T-cell (primary cell): Measurements from ENCODE around the gene PAH. TPM values are rescaled to one million over a fixed set of nuclear protein-coding genes. Genes with fewer than 3 reads are reported as not detected.

Experiments
- ATAC-seq, 4 experiments: fragments of 200-7000 bp in 3 of 4; fragments of 150-1000 bp in 1 of 4; cut with Tn5 transposase; replicated peaks in 1 of 4; 1 replicate in 3 of 4; 2 replicates in 1 of 4; pipeline ENCODE4 v1.10.0; 2021; ENCODE audit warnings: moderate library complexity in 3 of 4, mild to moderate bottlenecking in 2 of 4, moderate number of reproducible peaks in 1 of 4
- CTCF ChIA-PET, 2 donors: fragments of 300-600 bp; sonication (Branson Sonifier 250); formaldehyde crosslinking; loops; one replicate each; lab custom pipeline; 2022; ENCODE audit warnings: antibody characterized with exemption in 2 of 2; lab: Charles Lee
- POLR2A ChIA-PET, 2 donors: fragments of 300-600 bp; sonication (Branson Sonifier 250); formaldehyde crosslinking; loops; one replicate each; lab custom pipeline; 2022; ENCODE audit warnings: antibody characterized with exemption in 2 of 2; lab: Charles Lee
- DNase-seq, 35 experiments: peaks; one replicate each; pipeline versions ENCODE4 v3.0.0 to v3.0.0-alpha.2; 2013 to 2023
- H3K27ac ChIP-seq: one replicate; pipeline ENCODE4 v1.5.1; 2013; ENCODE audit warnings: low read length
- H3K27me3 ChIP-seq, 2 experiments: replicated peaks in 1 of 2; 1 replicate in 1 of 2; 2 replicates in 1 of 2; pipeline versions ENCODE4 v1.6.1 to v1.7.0; 2013; ENCODE audit warnings: low read length in 1 of 2, mixed read lengths in 1 of 2; ENCODE audit not compliant: control insufficient read depth in 2 of 2, insufficient read depth in 2 of 2; ENCODE audit errors: extremely low read depth in 1 of 2
- H3K36me3 ChIP-seq, 2 donors: 1 replicate in 1 of 2; 2 replicates in 1 of 2; pipeline versions ENCODE4 v1.6.1 to v1.7.0; 2013; ENCODE audit warnings: low read length in 1 of 2; ENCODE audit not compliant: control insufficient read depth in 2 of 2, insufficient read depth in 1 of 2; ENCODE audit errors: extremely low read depth in 1 of 2
- H3K4me1 ChIP-seq, 2 experiments: 1 replicate in 1 of 2; 2 replicates in 1 of 2; pipeline versions ENCODE4 v1.6.1 to v1.7.0; 2013; ENCODE audit warnings: low read length in 2 of 2, mixed read lengths in 1 of 2; ENCODE audit not compliant: insufficient read depth in 2 of 2, control insufficient read depth in 1 of 2; ENCODE audit errors: extremely low read depth in 1 of 2
- H3K4me3 ChIP-seq, 2 donors: 1 replicate in 1 of 2; 2 replicates in 1 of 2; pipeline versions ENCODE4 v1.5.1 to v1.7.0; 2013; ENCODE audit warnings: mild to moderate bottlenecking in 2 of 2, low read length in 1 of 2, moderate library complexity in 1 of 2; ENCODE audit not compliant: control insufficient read depth in 1 of 2; ENCODE audit errors: extremely low read depth in 1 of 2
- H3K9me3 ChIP-seq: 2 replicates; pipeline ENCODE4 v1.7.0; 2013
- H3K27ac Mint-ChIP-seq, 2 donors: one replicate each; pipeline ENCODE4 v1.8.0; 2020 to 2021; ENCODE audit warnings: mild to moderate bottlenecking in 2 of 2, mixed read lengths in 2 of 2
- H3K27me3 Mint-ChIP-seq, 2 donors: one replicate each; pipeline ENCODE4 v1.8.0; 2021 to 2022; ENCODE audit warnings: mixed read lengths in 2 of 2
- H3K36me3 Mint-ChIP-seq: one replicate; pipeline ENCODE4 v1.8.0; 2021; ENCODE audit warnings: mixed read lengths
- H3K4me1 Mint-ChIP-seq, 3 donors: one replicate each; pipeline ENCODE4 v1.8.0; 2020 to 2022; ENCODE audit warnings: mixed read lengths in 3 of 3, mild to moderate bottlenecking in 1 of 3
- H3K4me3 Mint-ChIP-seq, 3 donors: one replicate each; pipeline ENCODE4 v1.8.0; 2020 to 2022; ENCODE audit warnings: mild to moderate bottlenecking in 3 of 3, mixed read lengths in 3 of 3, moderate library complexity in 3 of 3
- H3K9me3 Mint-ChIP-seq, 3 donors: one replicate each; pipeline ENCODE4 v1.8.0; 2020 to 2022; ENCODE audit warnings: mixed read lengths in 3 of 3
- WGBS: methylation state at CpG from one replicate; pipeline ENCODE4 v1.1.5; 2013; ENCODE audit warnings: missing lambda C conversion rate; ENCODE audit not compliant: insufficient coverage; 5-methylcytosine and 5-hydroxymethylcytosine counted together
- total RNA-seq, 35 experiments: library from RNA in 6 of 35; stranded (reverse) in 6 of 35; fragments of 120-200 nt in 1 of 35; gene quantifications; one replicate each; pipeline versions ENCODE4 v1.2.1 to v1.2.4 and lab custom pipeline; 2013 to 2026

Gene PAH
- total RNA-seq, 5 donors from 2014 or later (not counting 1 experiment from before 2014, with no cell fraction given): 0.30 to 2.0 (median 0.82) TPM; not detected in 2

- Histone ChIP-seq H3K4me1 (peaks cover 0 to 15% of the 10 kb centered on the region in 2 experiments), H3K9me3 (no peaks in the 10 kb centered on the region), H3K36me3 (no peaks in the 10 kb centered on the region), H3K27me3 (peaks cover 32 to 55% of the 10 kb centered on the region in 2 experiments), H3K4me3 (no peak overlapping the region), H3K27ac (no peak overlapping the region)
- peaks cover 12 to 22% (median 16%) of the 10 kb centered on the region in 3 donors for H3K4me1 Mint-ChIP-seq
- no peaks in the 10 kb centered on the region for H3K36me3 Mint-ChIP-seq
- peaks cover 70 to 78% of the 10 kb centered on the region in 2 donors for H3K27me3 Mint-ChIP-seq
- no peak overlapping the region for H3K4me3 Mint-ChIP-seq
- H3K27ac Mint-ChIP-seq: no peak overlapping the region
- DNase-seq (no peak), ATAC-seq (no peak)
- ChIA-PET CTCF (no interaction called here), POLR2A (no interaction called here)
- no peaks in the 10 kb centered on the region for H3K9me3 Mint-ChIP-seq
These were observed 36.2 kb upstream of the PAH start for GRCh38 chr12:102953221-102953620.

DNA sequence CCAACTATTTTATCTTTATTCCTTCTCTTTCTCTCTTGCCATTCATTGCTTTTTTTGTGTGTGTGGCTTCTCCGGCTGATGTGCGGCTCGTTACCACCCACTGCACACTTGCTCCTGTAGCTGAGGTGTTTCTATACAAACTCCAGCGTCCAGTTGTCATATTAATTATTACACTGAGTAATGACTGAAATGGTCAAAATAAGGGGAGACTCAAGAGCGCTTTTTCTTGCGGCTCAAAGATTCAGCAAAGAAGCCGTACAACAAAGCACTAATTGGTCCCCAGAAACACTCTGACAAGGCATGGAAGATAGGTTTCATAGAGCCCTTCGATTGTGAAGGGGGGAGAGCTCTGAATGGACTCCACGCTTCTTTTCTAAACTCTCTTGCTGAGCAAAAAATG is 34.8 kb upstream of the PAH start:
- Histone ChIP-seq H3K9me3 (no peaks in the 10 kb centered on the region), H3K4me1 (peaks cover 0 to 9% of the 10 kb centered on the region in 2 experiments), H3K27me3 (peaks cover 31 to 43% of the 10 kb centered on the region in 2 experiments), H3K27ac (no peak overlapping the region), H3K4me3 (no peak overlapping the region), H3K36me3 (no peaks in the 10 kb centered on the region)
- no peak overlapping the region for H3K4me3 Mint-ChIP-seq
- no peak for ATAC-seq
- H3K4me1 Mint-ChIP-seq: peaks cover 6 to 17% (median 6%) of the 10 kb centered on the region in 3 donors
- DNase-seq: no peak
- POLR2A ChIA-PET: no interaction called here
- CTCF ChIA-PET: interaction anchor here in 1 of 2 donors (0.9 kb wide), 1 partner anchor 596 kb away, joined by 4 read pairs; no protein-coding TSS in a partner anchor
- H3K27me3 Mint-ChIP-seq: peaks cover 79 to 80% of the 10 kb centered on the region in 2 donors
- no peaks in the 10 kb centered on the region for H3K9me3 Mint-ChIP-seq
- no peak overlapping the region for H3K27ac Mint-ChIP-seq
- 50% methylated on average over 2 of the region's 9 CpGs for WGBS
- H3K36me3 Mint-ChIP-seq: no peaks in the 10 kb centered on the region

- no peaks in the 10 kb centered on the region for H3K9me3 ChIP-seq
- H3K27me3 Mint-ChIP-seq: peaks cover 76 to 77% of the 10 kb centered on the region in 2 donors
- no peak overlapping the region for H3K4me3 ChIP-seq
- H3K4me1 Mint-ChIP-seq: peaks cover 5 to 14% (median 6%) of the 10 kb centered on the region in 3 donors
- H3K36me3 Mint-ChIP-seq: no peaks in the 10 kb centered on the region
- H3K4me1 ChIP-seq: peaks cover 0 to 7% of the 10 kb centered on the region in 2 experiments
- no peak overlapping the region for H3K4me3 Mint-ChIP-seq
- H3K27me3 ChIP-seq: peaks cover 30 to 36% of the 10 kb centered on the region in 2 experiments
- DNase-seq (no peak), ATAC-seq (no peak)
- no peaks in the 10 kb centered on the region for H3K36me3 ChIP-seq
- ChIA-PET CTCF (interaction anchor here (0.6 to 2.1 kb wide), 4 partner anchors 554 to 1098 kb away, joined by 4 to 10 read pairs (median 6); no protein-coding TSS in a partner anchor), POLR2A (no interaction called here)
- 19% methylated on average over 6 of the region's 21 CpGs for WGBS
- no peaks in the 10 kb centered on the region for H3K9me3 Mint-ChIP-seq
- no peak overlapping the region for H3K27ac ChIP-seq
- no peak overlapping the region for H3K27ac Mint-ChIP-seq
These were observed 34.0 kb upstream of the PAH start for GRCh38 chr12:102950950-102951619.

- CTCF ChIA-PET: interaction anchor here (0.6 to 2.1 kb wide), 4 partner anchors 554 to 1097 kb away, joined by 4 to 10 read pairs (median 6); no protein-coding TSS in a partner anchor
- H3K4me1 Mint-ChIP-seq: peaks cover 5 to 14% (median 6%) of the 10 kb centered on the region in 3 donors
These were observed 33.3 kb upstream of the PAH start for GRCh38 chr12:102950107-102950949.

DNA sequence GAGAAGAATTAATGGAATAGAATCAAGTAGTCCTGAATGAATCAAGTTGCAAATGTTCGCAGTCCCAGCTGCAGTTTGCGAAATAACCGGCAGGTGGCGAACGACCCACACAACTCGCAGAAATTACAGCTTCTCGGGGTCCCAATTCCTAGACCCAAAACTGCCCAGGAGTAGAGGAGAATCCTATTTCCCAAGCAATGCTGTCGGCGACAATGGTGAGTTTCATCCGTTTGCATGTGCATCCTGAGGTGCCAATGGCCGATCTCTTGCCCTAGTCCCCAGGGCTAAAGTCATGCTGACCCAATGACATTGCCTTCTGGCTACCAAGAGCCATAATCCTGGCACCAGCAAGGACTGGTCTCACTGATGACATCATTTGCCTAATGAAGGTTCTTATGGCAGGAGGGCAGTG is 31.9 kb upstream of the PAH start:
- POLR2A ChIA-PET: no interaction called here
- CTCF ChIA-PET: interaction anchor here (0.8 to 2.3 kb wide), 8 partner anchors 65 to 602 kb away, joined by 3 to 33 read pairs (median 6); no protein-coding TSS in a partner anchor
- H3K27me3 ChIP-seq: peaks cover 15 to 20% of the 10 kb centered on the region in 2 experiments
- H3K4me1 ChIP-seq: peaks cover 0 to 7% of the 10 kb centered on the region in 2 experiments
- H3K27ac ChIP-seq: no peak overlapping the region
- no peaks in the 10 kb centered on the region for H3K36me3 Mint-ChIP-seq
- DNase-seq (peak in 25 of 35 experiments; percentile 7 to 66 (median 30)), ATAC-seq (no peak)
- no peak overlapping the region for H3K27ac Mint-ChIP-seq
- no peaks in the 10 kb centered on the region for H3K36me3 ChIP-seq
- H3K27me3 Mint-ChIP-seq: peaks cover 55 to 56% of the 10 kb centered on the region in 2 donors
- no peaks in the 10 kb centered on the region for H3K9me3 ChIP-seq
- H3K4me3 Mint-ChIP-seq: no peak overlapping the region
- H3K4me1 Mint-ChIP-seq: peaks cover 5 to 14% (median 6%) of the 10 kb centered on the region in 3 donors
- 1% methylated on average over 11 of the region's 11 CpGs for WGBS
- no peak overlapping the region for H3K4me3 ChIP-seq
- H3K9me3 Mint-ChIP-seq: no peaks in the 10 kb centered on the region

More at GRCh38 chr12:102950107-102950949, 33.3 kb upstream of the PAH start:
- peaks cover 0 to 7% of the 10 kb centered on the region in 2 experiments for H3K4me1 ChIP-seq
- no peak for DNase-seq
- H3K27ac Mint-ChIP-seq: no peak overlapping the region
- H3K4me3 Mint-ChIP-seq: no peak overlapping the region
- 14% methylated on average over 30 of the region's 37 CpGs for WGBS
- no peaks in the 10 kb centered on the region for H3K36me3 ChIP-seq
- peaks cover 22 to 29% of the 10 kb centered on the region in 2 experiments for H3K27me3 ChIP-seq
- POLR2A ChIA-PET: no interaction called here
- no peak for ATAC-seq
- no peaks in the 10 kb centered on the region for H3K36me3 Mint-ChIP-seq
- H3K9me3 ChIP-seq: no peaks in the 10 kb centered on the region
- peaks cover 69 to 70% of the 10 kb centered on the region in 2 donors for H3K27me3 Mint-ChIP-seq
- no peaks in the 10 kb centered on the region for H3K9me3 Mint-ChIP-seq
- H3K27ac ChIP-seq: no peak overlapping the region
- no peak overlapping the region for H3K4me3 ChIP-seq

DNA sequence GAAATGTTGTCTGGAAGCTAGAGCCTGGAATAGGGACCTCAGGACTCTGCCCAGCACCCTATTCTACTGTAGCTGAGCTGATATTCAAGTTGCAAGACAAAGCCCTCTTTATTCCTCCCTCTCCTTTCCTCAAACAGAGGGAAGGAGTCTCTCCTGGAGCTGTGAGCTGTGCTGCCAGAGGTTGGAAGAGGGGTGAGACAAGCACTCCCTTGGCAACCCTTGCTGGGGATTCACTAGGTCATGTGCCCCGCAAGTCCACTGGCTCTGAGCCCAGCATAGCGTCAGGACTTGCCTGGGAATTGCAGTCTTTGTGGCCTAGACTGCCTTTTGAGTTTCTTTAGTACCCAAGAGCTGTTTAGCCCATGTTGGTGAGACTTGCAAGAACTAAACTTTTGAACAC is 29.0 kb upstream of the PAH start:
- ATAC-seq (no peak), DNase-seq (no peak)
- Histone ChIP-seq H3K27me3 (peaks cover 6 to 14% of the 10 kb centered on the region in 2 experiments), H3K4me3 (no peak overlapping the region), H3K4me1 (peaks cover 0 to 6% of the 10 kb centered on the region in 2 experiments), H3K27ac (no peak overlapping the region), H3K9me3 (no peaks in the 10 kb centered on the region), H3K36me3 (no peaks in the 10 kb centered on the region)
- no peak overlapping the region for H3K27ac Mint-ChIP-seq
- H3K4me3 Mint-ChIP-seq: no peak overlapping the region
- WGBS: 69% methylated on average over 2 of the region's 2 CpGs
- no peaks in the 10 kb centered on the region for H3K36me3 Mint-ChIP-seq
- peaks cover 35 to 43% of the 10 kb centered on the region in 2 donors for H3K27me3 Mint-ChIP-seq
- CTCF ChIA-PET: interaction anchor here in 1 of 2 donors (1.4 kb wide), 1 partner anchor 602 kb away, joined by 6 read pairs; no protein-coding TSS in a partner anchor
- peaks cover 3 to 13% (median 6%) of the 10 kb centered on the region in 3 donors for H3K4me1 Mint-ChIP-seq
- H3K9me3 Mint-ChIP-seq: peaks cover 0 to 4% (median 3%) of the 10 kb centered on the region in 3 donors
- POLR2A ChIA-PET: no interaction called here
